Panc1 (cell line): ENCODE data around the gene SLC13A5. TPM values are rescaled to one million over a fixed set of nuclear protein-coding genes. Genes with fewer than 3 reads are reported as not detected.

Experiments used
- ATAC-seq: fragments of 200-7000 bp; cut with Tn5 transposase; 2 replicates; pipeline ENCODE4 v1.9.1; 2020; ENCODE audit warnings: mild to moderate bottlenecking, moderate library complexity
- BruUV-seq: library from RNA; stranded (reverse); fragments of 400-500 nt; replicated peaks from 2 replicates; lab custom pipeline; 2021; lab: Mats Ljungman, UMichigan
- CTCF ChIA-PET: fragments of 300-600 bp; sonication (Branson Sonifier 250); formaldehyde crosslinking; loops from one replicate; lab custom pipeline; 2022; ENCODE audit warnings: antibody characterized with exemption; lab: Charles Lee
- POLR2A ChIA-PET: fragments of 300-600 bp; sonication (Branson Sonifier 250); formaldehyde crosslinking; loops from one replicate; lab custom pipeline; 2022; ENCODE audit warnings: antibody characterized with exemption; lab: Charles Lee
- DNase-seq: peaks from one replicate; pipeline ENCODE4 v3.0.0-alpha.2; 2010; ENCODE audit warnings: low read depth, low spot score
- H3K27ac ChIP-seq: 2 replicates; pipeline ENCODE4 v1.5.1; 2011; ENCODE audit warnings: mild to moderate bottlenecking, low read length, inconsistent platforms
- H3K27me3 ChIP-seq: fragments of 200-500 bp; sonication (Bioruptor generic); 2 replicates; pipeline ENCODE4 v1.6.0; 2014; ENCODE audit warnings: low read length, inconsistent platforms; ENCODE audit not compliant: control insufficient read depth, insufficient read depth
- H3K36me3 ChIP-seq: fragments of 200-500 bp; sonication (Bioruptor generic); 2 replicates; pipeline ENCODE4 v1.5.1; 2014; ENCODE audit warnings: inconsistent platforms, mild to moderate bottlenecking, low read length, moderate library complexity; ENCODE audit not compliant: control insufficient read depth, insufficient read depth
- H3K4me1 ChIP-seq: 2 replicates; pipeline ENCODE4 v1.5.1; 2011; ENCODE audit warnings: inconsistent platforms, mild to moderate bottlenecking, low read length, moderate library complexity; ENCODE audit not compliant: control insufficient read depth, insufficient read depth
- H3K4me3 ChIP-seq, 2 experiments: 2 replicates each; pipeline ENCODE4 v1.5.1; 2011 to 2012; ENCODE audit warnings: low read depth in 2 of 2, low read length in 2 of 2, mild to moderate bottlenecking in 2 of 2, inconsistent platforms in 1 of 2, moderate library complexity in 1 of 2
- H3K9me3 ChIP-seq: fragments of 200-500 bp; sonication (Bioruptor generic); 2 replicates; pipeline ENCODE4 v1.5.1; 2014; ENCODE audit warnings: low read depth, mild to moderate bottlenecking, inconsistent platforms, low read length, moderate library complexity; ENCODE audit not compliant: control insufficient read depth, insufficient read depth
- CTCF ChIP-seq: fragments of 450-650 bp; IDR thresholded peaks from 2 replicates; pipeline ENCODE4 v1.5.1; 2017; ENCODE audit warnings: mild to moderate bottlenecking
- POLR2AphosphoS5 ChIP-seq: IDR thresholded peaks from 2 replicates; pipeline ENCODE4 v1.6.1; 2012; ENCODE audit warnings: mild to moderate bottlenecking, low read depth, low read length, moderate library complexity
- REST ChIP-seq, 2 experiments: IDR thresholded peaks; 2 replicates each; pipeline ENCODE4 v1.6.1; 2011 to 2012; ENCODE audit warnings: low read depth in 2 of 2, control low read depth in 1 of 2, low read length in 1 of 2, mild to moderate bottlenecking in 1 of 2, moderate library complexity in 1 of 2; ENCODE audit not compliant: insufficient read depth in 1 of 2
- SIN3A ChIP-seq: IDR thresholded peaks from 2 replicates; pipeline ENCODE4 v1.6.1; 2012; ENCODE audit warnings: low read depth, mild to moderate bottlenecking, low read length, moderate library complexity, borderline replicate concordance; ENCODE audit not compliant: insufficient read depth
- TCF7L2 ChIP-seq: IDR thresholded peaks from 2 replicates; pipeline ENCODE4 v1.6.1; 2011; ENCODE audit warnings: mild to moderate bottlenecking, low read depth, low read length, inconsistent platforms
- in situ Hi-C: cut with HindIII; loops from 2 replicates; pipeline ENCODE4 v1.10.0; 2016; ENCODE audit warnings: low sequenced_read_pairs, low pct_unique_long_range_greater_than_20kb
- intact Hi-C: fragments of 100-400 bp; cut with micrococcal nuclease; formaldehyde crosslinking; loops from one replicate; pipeline ENCODE4 v1.10.0; 2022; ENCODE audit not compliant: unreplicated experiment
- total RNA-seq: library from RNA; stranded (reverse); gene quantifications from one replicate; pipeline ENCODE4 v1.2.1, GENCODE V29; 2021; ENCODE audit not compliant: unreplicated experiment

The SLC13A5 gene
- total RNA-seq, 1 experiment from 2014 or later, result 0.26 TPM

GRCh38 chr17:6681176-6681575 is 32.0 kb downstream of the SLC13A5 start:
- no peak overlapping the region for H3K27ac ChIP-seq
- intact Hi-C loops, result no loop called here
- H3K4me1 ChIP-seq, result no peaks in the 10 kb centered on the region
- no TSS peak for BruUV-seq
- no peak overlapping the region for H3K4me3 ChIP-seq
- peaks cover 7% of the 10 kb centered on the region for H3K27me3 ChIP-seq
- POLR2A ChIA-PET, result no interaction called here
- ATAC-seq (no peak), DNase-seq (no peak)
- TF ChIP-seq SIN3A, result no peak
- TF ChIP-seq CTCF, result no peak
- TF ChIP-seq POLR2AphosphoS5, result no peak
- no peak for TF ChIP-seq REST (IDR thresholded peaks at IDR 0.05; ENCODE audit: insufficient read depth in 1 of 2, low read depth in 2 of 2, low read length in 1 of 2)
- TF ChIP-seq TCF7L2, result no peak
- H3K9me3 ChIP-seq, result no peaks in the 10 kb centered on the region
- CTCF ChIA-PET, result no interaction called here
- in situ Hi-C loops, result no loop called here
- no peaks in the 10 kb centered on the region for H3K36me3 ChIP-seq

GRCh38 chr17:6679241-6679640 is 33.9 kb downstream of the SLC13A5 start:
- no peak for TF ChIP-seq REST (IDR thresholded peaks at IDR 0.05; ENCODE audit: insufficient read depth in 1 of 2, low read depth in 2 of 2, low read length in 1 of 2)
- no peak for TF ChIP-seq TCF7L2
- TF ChIP-seq CTCF, result no peak
- TF ChIP-seq POLR2AphosphoS5, result no peak
- no peak for TF ChIP-seq SIN3A
- no peak overlapping the region for H3K4me3 ChIP-seq
- intact Hi-C loops, result no loop called here
- H3K36me3 ChIP-seq, result no peaks in the 10 kb centered on the region
- no peak overlapping the region for H3K27ac ChIP-seq
- ATAC-seq, result no peak
- POLR2A ChIA-PET, result no interaction called here
- CTCF ChIA-PET, result no interaction called here
- in situ Hi-C loops, result no loop called here
- H3K27me3 ChIP-seq, result peaks cover 7% of the 10 kb centered on the region
- DNase-seq, result no peak
- H3K4me1 ChIP-seq, result no peaks in the 10 kb centered on the region
- no peaks in the 10 kb centered on the region for H3K9me3 ChIP-seq
- no TSS peak for BruUV-seq
